Lung microvascular endothelial cell (primary cell): ENCODE results near the gene ELOF1. TPM values are rescaled to one million over a fixed set of nuclear protein-coding genes. Genes with fewer than 3 reads are reported as not detected.
"Not testable (repeated sequence)": the region's sequence is repeated elsewhere in the genome, so short reads cannot be mapped to it uniquely, and the experiment has no call there.

ENCODE experiments used
- DNase-seq, 2 donors: peaks; one replicate each; pipeline versions ENCODE4 v3.0.0 to v3.0.0-alpha.2; 2010; ENCODE audit warnings: low read depth in 2 of 2
- total RNA-seq: library from RNA; depleted of rRNA; stranded (reverse); fragments of >200 nt; gene quantifications from 2 replicates; pipeline ENCODE4 v1.2.1, GENCODE V29; 2014

Gene ELOF1
- 19.2 and 27.2 TPM in 2 replicates for total RNA-seq

- DNase-seq = peak; percentile 98
These were observed at the start of gene ELOF1 for GRCh38 chr19:11558881-11559828. Gene ELOF1 (minus strand): TSS chr19:11559230. CDS start chr19:11554347, 4,883 bp downstream.

GRCh38 chr19:11606484-11606883, 47.5 kb upstream of the ELOF1 start:
- no peak for DNase-seq

GRCh38 chr19:11599704-11600103, 40.7 kb upstream of the ELOF1 start:
- not testable (repeated sequence) for DNase-seq

GRCh38 chr19:11598746-11599145, 39.7 kb upstream of the ELOF1 start:
- no peak for DNase-seq

GRCh38 chr19:11598103-11598483, 39.1 kb upstream of the ELOF1 start:
- no peak for DNase-seq

- peak; percentile 98 to 99 for DNase-seq
These were observed 38.4 kb upstream of the ELOF1 start, which contains the start of gene ZNF627 for GRCh38 chr19:11597202-11598102. Gene ZNF627 (plus strand): TSS chr19:11597483. CDS start chr19:11597628, 145 bp downstream.

- no peak for DNase-seq
These were observed 37.1 kb upstream of the ELOF1 start for GRCh38 chr19:11596156-11596555.

GRCh38 chr19:11594084-11594483, 35.1 kb upstream of the ELOF1 start:
- no peak for DNase-seq

GRCh38 chr19:11587975-11588631, 29.1 kb upstream of the ELOF1 start:
- DNase-seq = no peak

GRCh38 chr19:11587302-11587974, 28.4 kb upstream of the ELOF1 start:
- DNase-seq = peak; percentile 60 to 72

- no peak for DNase-seq
These were observed 27.3 kb upstream of the ELOF1 start for GRCh38 chr19:11586331-11586730.

GRCh38 chr19:11581740-11582139, 22.7 kb upstream of the ELOF1 start:
- peak in 1 of 2 donors; percentile 24 for DNase-seq

GRCh38 chr19:11580116-11580515, 21.1 kb upstream of the ELOF1 start:
- DNase-seq = no peak

- DNase-seq = no peak
These were observed 19.5 kb upstream of the ELOF1 start for GRCh38 chr19:11578258-11579142.

- DNase-seq = no peak
These were observed 18.6 kb upstream of the ELOF1 start, which contains the start of gene ACP5 for GRCh38 chr19:11577451-11578257. Gene ACP5 (minus strand): TSS chr19:11577645. CDS start chr19:11577317, 328 bp downstream.

- no peak for DNase-seq
These were observed 17.2 kb upstream of the ELOF1 start for GRCh38 chr19:11576227-11576626.

GRCh38 chr19:11574689-11575088, 15.7 kb upstream of the ELOF1 start:
- no peak for DNase-seq

GRCh38 chr19:11573763-11574162, 14.7 kb upstream of the ELOF1 start:
- DNase-seq = not testable (repeated sequence)

- DNase-seq = not testable (repeated sequence)
These were observed 14.3 kb upstream of the ELOF1 start for GRCh38 chr19:11573354-11573753.
